Loucy (cell line): ENCODE measurements around the gene ACSF3.

Experiments
- H2AFZ ChIP-seq: fragments of 200-600 bp; sonication (generic); 2 replicates; pipeline ENCODE4 v1.6.0; 2016; ENCODE audit warnings: antibody characterized with exemption, mild to moderate bottlenecking, low read length, moderate library complexity
- H3F3A ChIP-seq: fragments of 200-600 bp; 2 replicates; pipeline ENCODE4 v1.6.0; 2016; ENCODE audit warnings: antibody characterized with exemption, low read depth, mild to moderate bottlenecking
- H3K27me3 ChIP-seq: fragments of 200-600 bp; sonication (generic); 2 replicates; pipeline ENCODE4 v1.6.1; 2014; ENCODE audit warnings: low read length, mild to moderate bottlenecking; ENCODE audit not compliant: insufficient read depth, poor library complexity, severe bottlenecking
- H3K36me3 ChIP-seq: fragments of 200-600 bp; sonication (generic); 2 replicates; pipeline ENCODE4 v1.6.1; 2016; ENCODE audit warnings: low read length; ENCODE audit not compliant: insufficient read depth
- H3K4me1 ChIP-seq: fragments of 200-600 bp; sonication (generic); 2 replicates; pipeline ENCODE4 v1.5.1; 2014; ENCODE audit warnings: low read length, mild to moderate bottlenecking; ENCODE audit not compliant: insufficient read depth, poor library complexity, severe bottlenecking
- H3K4me2 ChIP-seq: fragments of 200-600 bp; sonication (generic); 2 replicates; pipeline ENCODE4 v1.6.0; 2014; ENCODE audit warnings: antibody characterized with exemption, low read length, low read depth, mild to moderate bottlenecking; ENCODE audit not compliant: poor library complexity, severe bottlenecking
- H3K4me3 ChIP-seq: fragments of 200-600 bp; sonication (generic); 2 replicates; pipeline ENCODE4 v1.5.1; 2014; ENCODE audit warnings: low read length, mild to moderate bottlenecking, mixed read lengths; ENCODE audit not compliant: poor library complexity, severe bottlenecking
- H3K79me2 ChIP-seq: fragments of 200-600 bp; sonication (generic); 2 replicates; pipeline ENCODE4 v1.6.1; 2014; ENCODE audit warnings: low read length; ENCODE audit not compliant: insufficient read depth
- H3K9ac ChIP-seq: fragments of 200-600 bp; sonication (generic); 2 replicates; pipeline ENCODE4 v1.6.0; 2014; ENCODE audit warnings: mild to moderate bottlenecking, low read depth, low read length, moderate library complexity; ENCODE audit not compliant: poor library complexity, severe bottlenecking
- H3K9me2 ChIP-seq: fragments of 200-600 bp; sonication (generic); replicated peaks from 2 replicates; pipeline ENCODE4 v1.6.1; 2016; ENCODE audit warnings: low read depth, low read length, mixed read lengths
- H3K9me3 ChIP-seq: fragments of 200-600 bp; sonication (generic); 2 replicates; pipeline ENCODE4 v1.6.1; 2014; ENCODE audit warnings: mild to moderate bottlenecking, antibody characterized with exemption, low read length, low read depth; ENCODE audit not compliant: insufficient read depth
- H4K20me1 ChIP-seq: fragments of 200-600 bp; sonication (generic); 2 replicates; pipeline ENCODE4 v1.6.0; 2014; ENCODE audit warnings: antibody characterized with exemption, low read length, mild to moderate bottlenecking; ENCODE audit not compliant: insufficient read depth, poor library complexity, severe bottlenecking
- EZH2phosphoT487 ChIP-seq: fragments of 200-600 bp; IDR thresholded peaks from 2 replicates; pipeline ENCODE4 v1.6.1; 2018; ENCODE audit warnings: antibody characterized with exemption, mild to moderate bottlenecking, moderate library complexity, borderline replicate concordance
- TF ChIP-seq, protein P1 (sequence below): fragments of 200-600 bp; sonication (generic); conservative IDR thresholded peaks from 2 replicates; pipeline ENCODE4 v1.5.1; 2014; ENCODE audit warnings: mild to moderate bottlenecking, antibody characterized with exemption, low read length

ACSF3 gene

DNA sequence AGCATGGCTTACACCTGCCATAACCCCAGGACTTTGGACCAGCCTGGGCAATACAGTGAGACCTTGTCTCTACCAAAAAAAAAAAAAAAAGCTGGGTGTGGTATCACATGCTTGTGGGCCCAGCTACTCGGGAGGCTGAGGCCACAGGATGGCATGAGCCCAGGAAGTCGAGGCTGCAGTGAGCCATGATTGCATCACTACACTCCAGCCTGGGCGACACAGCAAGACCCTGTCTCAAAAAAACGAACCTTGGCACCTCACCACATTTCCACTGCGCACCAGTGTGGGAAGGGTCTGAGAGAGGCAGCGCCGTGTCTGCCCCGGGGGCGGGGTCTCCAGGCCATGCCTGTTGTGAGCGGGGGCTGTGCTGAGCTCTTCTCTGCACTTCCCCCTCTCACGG, 6.3 kb downstream of the ACSF3 start:
- H3K9me3 ChIP-seq, result no peaks in the 10 kb centered on the region
- no peaks in the 10 kb centered on the region for H3K9me2 ChIP-seq
- no peak overlapping the region for H3K4me3 ChIP-seq
- no peak overlapping the region for H3K9ac ChIP-seq
- H3K4me2 ChIP-seq, result no peak overlapping the region
- no peak for TF ChIP-seq EZH2phosphoT487
- TF ChIP-seq, protein P1, sequence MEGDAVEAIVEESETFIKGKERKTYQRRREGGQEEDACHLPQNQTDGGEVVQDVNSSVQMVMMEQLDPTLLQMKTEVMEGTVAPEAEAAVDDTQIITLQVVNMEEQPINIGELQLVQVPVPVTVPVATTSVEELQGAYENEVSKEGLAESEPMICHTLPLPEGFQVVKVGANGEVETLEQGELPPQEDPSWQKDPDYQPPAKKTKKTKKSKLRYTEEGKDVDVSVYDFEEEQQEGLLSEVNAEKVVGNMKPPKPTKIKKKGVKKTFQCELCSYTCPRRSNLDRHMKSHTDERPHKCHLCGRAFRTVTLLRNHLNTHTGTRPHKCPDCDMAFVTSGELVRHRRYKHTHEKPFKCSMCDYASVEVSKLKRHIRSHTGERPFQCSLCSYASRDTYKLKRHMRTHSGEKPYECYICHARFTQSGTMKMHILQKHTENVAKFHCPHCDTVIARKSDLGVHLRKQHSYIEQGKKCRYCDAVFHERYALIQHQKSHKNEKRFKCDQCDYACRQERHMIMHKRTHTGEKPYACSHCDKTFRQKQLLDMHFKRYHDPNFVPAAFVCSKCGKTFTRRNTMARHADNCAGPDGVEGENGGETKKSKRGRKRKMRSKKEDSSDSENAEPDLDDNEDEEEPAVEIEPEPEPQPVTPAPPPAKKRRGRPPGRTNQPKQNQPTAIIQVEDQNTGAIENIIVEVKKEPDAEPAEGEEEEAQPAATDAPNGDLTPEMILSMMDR, result no peak
- H3K79me2 ChIP-seq, result peaks cover 25% of the 10 kb centered on the region; the same call in 1 of the 2 replicates
- no peaks in the 10 kb centered on the region for H3K4me1 ChIP-seq
- H4K20me1 ChIP-seq, result no peaks in the 10 kb centered on the region
- H3K36me3 ChIP-seq, result peaks cover 3% of the 10 kb centered on the region; the same call in 1 of the 2 replicates
- no peaks in the 10 kb centered on the region for H3F3A ChIP-seq
- no peak overlapping the region for H2AFZ ChIP-seq
- H3K27me3 ChIP-seq, result no peaks in the 10 kb centered on the region

DNA sequence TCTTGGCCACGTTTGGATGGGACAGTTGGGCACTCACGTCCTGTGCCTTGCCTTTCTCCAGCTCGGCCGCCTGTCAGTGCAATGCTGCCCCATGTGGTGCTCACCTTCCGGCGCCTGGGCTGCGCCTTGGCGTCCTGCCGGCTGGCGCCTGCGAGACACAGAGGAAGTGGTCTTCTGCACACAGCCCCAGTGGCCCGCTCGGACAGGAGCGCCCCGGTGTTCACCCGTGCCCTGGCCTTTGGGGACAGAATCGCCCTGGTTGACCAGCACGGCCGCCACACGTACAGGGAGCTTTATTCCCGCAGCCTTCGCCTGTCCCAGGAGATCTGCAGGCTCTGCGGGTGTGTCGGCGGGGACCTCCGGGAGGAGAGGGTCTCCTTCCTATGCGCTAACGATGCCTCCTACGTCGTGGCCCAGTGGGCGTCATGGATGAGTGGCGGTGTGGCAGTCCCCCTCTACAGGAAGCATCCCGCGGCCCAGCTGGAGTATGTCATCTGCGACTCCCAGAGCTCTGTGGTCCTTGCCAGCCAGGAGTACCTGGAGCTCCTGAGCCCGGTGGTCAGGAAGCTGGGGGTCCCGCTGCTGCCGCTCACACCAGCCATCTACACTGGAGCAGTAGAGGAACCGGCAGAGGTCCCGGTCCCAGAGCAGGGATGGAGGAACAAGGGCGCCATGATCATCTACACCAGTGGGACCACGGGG, 7.1 kb downstream of the ACSF3 start:
- Histone ChIP-seq H3K4me1 (no peaks in the 10 kb centered on the region), H3K9ac (no peak overlapping the region), H3K4me3 (no peak overlapping the region), H3K36me3 (peaks cover 3% of the 10 kb centered on the region; the same call in 1 of the 2 replicates), H3K4me2 (no peak overlapping the region), H2AFZ (no peak overlapping the region), H3K9me3 (no peaks in the 10 kb centered on the region), H4K20me1 (no peaks in the 10 kb centered on the region), H3K9me2 (no peaks in the 10 kb centered on the region), H3F3A (no peaks in the 10 kb centered on the region), H3K79me2 (peaks cover 18% of the 10 kb centered on the region; the same call in 1 of the 2 replicates), H3K27me3 (no peaks in the 10 kb centered on the region)
- TF ChIP-seq, protein P1, result no peak
- TF ChIP-seq EZH2phosphoT487, result no peak

- H3K9me2 ChIP-seq, result no peaks in the 10 kb centered on the region
- H3K9ac ChIP-seq, result no peak overlapping the region
- H3F3A ChIP-seq, result no peaks in the 10 kb centered on the region
- H2AFZ ChIP-seq, result no peak overlapping the region
- H3K4me1 ChIP-seq, result no peaks in the 10 kb centered on the region
- no peaks in the 10 kb centered on the region for H4K20me1 ChIP-seq
- peaks cover 11% of the 10 kb centered on the region; the same call in 1 of the 2 replicates for H3K79me2 ChIP-seq
- H3K4me2 ChIP-seq, result no peak overlapping the region
- no peak for TF ChIP-seq EZH2phosphoT487
- TF ChIP-seq, protein P1, result no peak
- no peaks in the 10 kb centered on the region for H3K9me3 ChIP-seq
- H3K27me3 ChIP-seq, result no peaks in the 10 kb centered on the region
- peaks cover 3% of the 10 kb centered on the region; the same call in 1 of the 2 replicates for H3K36me3 ChIP-seq
- no peak overlapping the region for H3K4me3 ChIP-seq
Measured at GRCh38 chr16:89101303-89102040, 7.8 kb downstream of the ACSF3 start.
